CD4-positive, alpha-beta T cell treated with Interleukin-17A for 4 hours (primary cell): Measurements from ENCODE around the gene VCAN.
"Not testable (repeated sequence)": the region's sequence is repeated elsewhere in the genome, so short reads cannot be mapped to it uniquely, and the experiment has no call there.

Source experiments
- DNase-seq: peaks from one replicate; pipeline ENCODE4 v3.0.0-alpha.2; 2020; ENCODE audit warnings: mixed read lengths

The VCAN gene

DNA sequence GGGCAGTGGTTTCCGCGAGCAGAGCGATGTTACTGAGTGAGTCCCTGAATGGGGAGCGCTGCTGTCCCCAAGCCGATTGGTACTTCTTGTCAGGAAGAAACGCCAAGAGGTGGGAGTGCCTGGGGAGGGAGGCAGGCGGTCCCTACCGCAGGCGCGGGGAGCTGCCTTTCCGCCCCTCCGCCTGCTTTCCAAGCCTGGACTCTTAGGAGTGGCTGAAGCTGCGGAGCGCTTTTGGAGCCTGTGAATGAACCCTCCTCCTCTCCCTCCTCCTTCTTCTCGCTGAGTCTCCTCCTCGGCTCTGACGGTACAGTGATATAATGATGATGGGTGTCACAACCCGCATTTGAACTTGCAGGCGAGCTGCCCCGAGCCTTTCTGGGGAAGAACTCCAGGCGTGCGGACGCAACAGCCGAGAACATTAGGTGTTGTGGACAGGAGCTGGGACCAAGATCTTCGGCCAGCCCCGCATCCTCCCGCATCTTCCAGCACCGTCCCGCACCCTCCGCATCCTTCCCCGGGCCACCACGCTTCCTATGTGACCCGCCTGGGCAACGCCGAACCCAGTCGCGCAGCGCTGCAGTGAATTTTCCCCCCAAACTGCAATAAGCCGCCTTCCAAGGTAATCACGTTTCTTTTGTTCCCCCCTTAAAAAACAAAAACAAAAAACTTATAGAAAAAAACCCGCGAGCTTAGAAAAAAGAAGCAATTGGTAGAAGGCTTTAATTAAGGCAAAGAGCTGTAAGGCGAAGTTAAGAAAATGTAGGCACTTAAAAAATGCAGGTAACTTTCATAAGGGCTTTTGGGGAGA is at the start of gene VCAN:
TSS of gene VCAN (plus strand) at position 340 of the 808 bp plus-strand sequence. CDS start 11,775 bp downstream, outside the sequence.
- no peak for DNase-seq

DNA sequence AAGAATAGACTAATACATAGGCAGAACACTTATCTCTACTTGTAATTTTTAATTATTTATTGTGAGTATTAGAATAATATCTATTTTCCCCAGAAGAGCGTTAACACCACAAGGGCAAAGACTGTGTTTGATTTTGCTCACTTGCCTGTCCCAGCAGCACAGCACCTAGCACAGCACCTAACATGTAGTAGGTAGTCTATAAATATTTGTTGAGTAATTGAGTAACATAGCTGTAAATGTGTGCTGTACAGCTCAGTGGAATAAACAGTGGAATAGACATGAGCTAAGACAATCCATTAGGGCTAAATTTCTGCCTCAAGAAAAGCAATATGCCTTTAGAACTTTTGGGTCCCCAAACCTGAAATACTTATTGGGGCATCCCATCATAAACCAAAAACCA is 49.3 kb upstream of the VCAN start:
- no peak for DNase-seq

DNA sequence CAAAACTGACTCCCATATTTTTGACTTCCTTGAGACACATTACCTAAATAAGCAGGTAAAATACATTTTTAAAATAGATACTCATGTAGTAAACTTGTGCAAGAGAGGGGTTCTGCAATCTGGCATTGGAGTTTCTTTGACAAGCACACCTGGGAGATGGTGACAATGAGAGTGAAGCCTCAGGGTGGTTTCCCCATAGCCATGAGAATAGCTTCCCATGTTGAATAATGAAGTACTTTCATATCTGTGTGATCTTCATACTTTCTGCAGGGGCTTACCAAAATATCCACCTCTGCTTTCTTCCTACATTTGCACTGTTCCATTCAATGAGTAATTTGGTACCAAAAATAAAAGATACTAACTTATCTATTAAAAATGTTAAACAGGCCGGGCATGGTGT is 44.7 kb upstream of the VCAN start:
- no peak for DNase-seq

DNA sequence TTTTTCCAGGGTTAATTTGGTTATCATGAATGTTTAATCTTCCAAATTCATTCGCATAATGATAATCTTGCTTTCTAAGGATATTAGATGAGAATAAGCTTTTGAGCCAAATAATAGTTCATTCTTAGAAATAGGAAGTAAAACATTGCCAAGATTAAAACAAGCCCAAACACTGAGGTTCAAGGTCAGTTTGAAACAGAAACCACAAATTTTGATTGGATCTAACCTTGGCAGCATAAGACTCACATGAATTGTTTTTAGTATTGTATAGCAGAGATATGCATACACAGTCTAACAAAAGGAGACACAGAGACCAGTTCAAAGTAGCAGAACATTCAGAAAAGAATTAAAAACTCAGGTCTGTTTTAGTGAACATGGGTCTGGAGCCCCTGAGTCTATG is 43.4 kb upstream of the VCAN start:
- DNase-seq: no peak

DNA sequence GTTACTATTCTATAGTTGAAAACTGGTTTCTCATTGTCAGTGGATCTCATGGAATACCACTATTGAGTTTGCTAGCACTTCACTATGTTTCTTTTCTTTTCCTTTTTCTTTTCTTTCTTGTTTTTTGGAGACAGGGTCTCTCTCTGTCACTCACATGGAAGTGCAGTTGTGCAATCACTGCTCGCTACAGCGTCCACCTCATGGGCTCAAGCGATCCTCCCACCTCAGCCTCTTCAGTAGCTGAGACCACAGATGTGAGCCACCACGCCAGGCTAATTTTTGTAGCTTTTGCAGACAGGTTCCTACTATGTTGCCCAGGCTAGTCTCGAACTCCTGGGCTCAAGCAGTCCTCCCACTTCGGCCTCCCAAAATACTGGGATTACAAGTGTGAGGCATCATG is 42.7 kb upstream of the VCAN start:
- DNase-seq: no peak

DNA sequence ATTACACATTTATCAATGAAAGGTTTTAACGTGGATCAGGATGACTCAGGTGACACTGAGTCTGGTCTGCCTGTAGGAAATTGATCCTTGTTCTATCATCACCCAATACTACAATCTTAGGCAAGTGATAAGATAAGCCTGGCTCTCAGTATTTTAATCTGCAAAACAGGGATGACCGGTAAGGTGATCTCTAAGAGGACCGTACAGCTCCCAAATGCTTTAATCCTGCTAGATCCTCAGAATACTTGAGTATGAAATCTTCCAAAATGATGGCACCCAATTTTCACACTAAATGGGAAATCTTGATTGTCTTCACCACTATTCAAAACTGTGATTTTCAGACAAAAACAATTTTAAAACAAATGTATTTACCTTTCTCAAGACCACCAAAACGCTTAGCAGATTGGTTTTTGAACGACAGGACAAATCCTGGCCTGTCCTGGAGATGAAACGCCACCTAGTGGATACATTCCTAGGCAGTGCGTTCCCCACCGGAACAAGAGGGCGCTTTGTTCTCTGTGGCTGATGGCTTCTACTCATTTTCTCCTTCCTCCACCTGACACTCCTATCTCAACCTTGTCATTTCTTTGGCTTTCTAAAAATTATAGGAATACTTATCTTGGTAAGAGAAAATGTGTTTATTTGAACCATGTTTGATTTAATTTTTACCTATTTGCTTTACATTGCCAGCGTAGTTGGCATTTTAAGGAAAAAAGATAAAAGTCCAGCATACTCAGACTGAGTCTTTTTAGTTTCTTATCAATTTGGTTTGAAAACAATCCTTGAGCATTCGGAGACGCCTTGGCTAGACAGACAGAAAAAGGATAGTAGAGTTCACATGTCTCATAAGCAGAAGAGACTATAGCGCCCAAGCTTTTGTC is 41.2 kb upstream of the VCAN start:
- peak; percentile 49 for DNase-seq

DNA sequence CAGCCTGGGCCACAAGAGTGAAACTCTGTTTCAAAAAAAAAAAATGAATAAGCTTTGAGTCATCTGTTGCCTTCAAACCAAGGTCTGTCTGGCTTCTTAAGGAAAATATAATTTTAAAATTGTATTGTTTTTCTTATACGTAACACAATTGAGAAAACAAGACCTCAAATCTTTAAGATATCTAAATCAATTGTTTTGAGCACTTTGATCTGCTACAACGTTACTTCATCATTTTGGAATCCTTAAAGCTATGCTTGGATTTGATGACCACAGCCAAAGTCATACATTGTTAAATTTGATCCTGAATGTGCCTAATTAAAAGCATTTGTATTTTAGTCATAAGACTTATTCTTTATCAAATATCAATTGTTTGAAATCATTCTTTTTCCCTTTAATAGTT is 37.7 kb upstream of the VCAN start:
- DNase-seq: no peak

DNA sequence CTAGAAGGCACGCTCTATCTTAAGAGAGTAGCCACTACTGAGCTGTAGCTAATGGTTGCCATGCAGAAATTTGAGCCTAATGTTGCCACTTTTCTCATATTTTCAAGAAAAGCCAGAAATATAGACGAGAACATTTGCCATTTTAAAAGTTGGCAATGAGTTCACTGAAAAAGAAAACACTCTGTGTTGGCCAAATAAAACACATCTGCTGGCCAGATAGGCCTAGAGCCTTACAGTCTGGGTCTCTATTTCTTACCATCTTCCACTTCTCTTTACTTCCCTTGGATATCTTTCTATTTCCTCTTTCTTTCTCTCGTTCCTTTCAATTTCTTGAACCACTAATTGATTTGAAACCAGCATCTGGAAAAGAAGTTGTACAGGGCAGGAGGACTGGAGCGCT is 36.6 kb upstream of the VCAN start:
- DNase-seq: no peak

DNA sequence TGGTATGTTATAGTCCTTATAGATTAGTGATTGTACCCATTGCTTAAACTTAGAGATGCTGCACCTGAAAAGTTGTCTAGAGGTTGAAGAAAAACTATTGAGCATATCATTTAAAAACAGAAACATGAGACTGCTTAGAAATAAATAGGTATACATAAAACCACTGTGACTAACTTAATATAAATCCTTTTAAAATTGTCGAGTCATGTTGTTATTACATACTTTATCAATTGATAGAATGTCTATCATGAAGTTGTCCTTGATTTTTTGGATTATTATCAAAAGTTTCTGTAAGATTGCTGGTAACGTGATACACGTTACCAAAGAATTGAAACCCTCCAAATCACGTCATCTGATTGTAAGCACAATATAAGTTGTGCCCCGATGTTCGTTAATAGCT is 35.3 kb upstream of the VCAN start:
- DNase-seq: no peak

DNA sequence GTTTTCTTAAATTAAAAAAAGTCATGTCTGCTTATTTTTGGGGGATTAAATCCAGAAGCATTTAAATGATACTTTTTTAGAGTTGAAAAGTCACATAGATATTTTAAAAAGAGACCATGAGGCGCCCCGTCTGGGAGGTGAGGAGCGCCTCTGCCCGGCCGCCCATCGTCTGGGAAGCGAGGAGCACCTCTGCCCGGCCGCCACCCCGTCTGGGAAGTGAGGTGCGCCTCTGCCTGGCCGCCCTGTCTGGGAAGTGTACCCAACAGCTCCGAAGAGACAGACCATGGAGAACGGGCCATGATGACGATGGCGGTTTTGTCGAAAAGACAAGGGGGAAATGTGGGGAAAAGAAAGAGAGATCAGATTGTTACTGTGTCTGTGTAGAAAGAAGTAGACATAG is 33.8 kb upstream of the VCAN start:
- DNase-seq: not testable (repeated sequence)

DNA sequence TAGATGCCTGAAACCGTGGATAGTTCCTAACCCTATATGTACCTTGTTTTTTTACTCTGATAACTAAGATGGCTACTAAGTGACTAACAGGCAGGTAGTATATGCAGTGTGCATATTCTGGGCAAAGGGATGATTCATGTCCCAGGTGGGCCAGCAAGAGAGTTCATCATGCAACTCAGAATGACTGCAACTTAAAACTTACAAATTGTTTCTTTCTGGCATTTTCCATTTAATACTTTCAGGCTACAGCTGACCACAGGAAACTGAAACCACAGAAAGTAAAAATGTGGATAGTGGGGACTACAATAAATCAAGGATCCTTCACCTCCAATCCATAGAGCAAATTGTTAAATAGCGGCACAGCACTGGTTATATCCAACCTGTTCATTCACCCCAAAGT is 30.7 kb upstream of the VCAN start:
- no peak for DNase-seq

DNA sequence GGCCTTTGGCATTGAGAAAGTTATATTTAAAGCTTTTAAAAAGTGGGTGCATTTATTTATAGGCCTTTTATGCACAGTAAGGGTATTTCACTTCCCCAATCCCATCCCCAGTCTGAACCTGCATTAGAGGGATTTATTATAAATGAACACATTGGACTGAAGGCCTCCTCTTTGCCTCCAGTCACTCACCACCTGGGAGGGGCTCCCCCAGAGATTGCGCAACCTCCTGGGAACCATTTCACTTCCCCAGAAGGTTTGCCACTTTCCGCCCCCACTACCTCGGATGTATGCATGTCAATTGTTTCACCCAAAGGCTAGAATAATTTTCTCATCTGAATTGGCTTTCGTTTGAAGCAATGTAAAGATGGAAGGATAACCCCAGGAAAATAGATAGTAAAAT is 29.8 kb upstream of the VCAN start:
- DNase-seq: no peak

DNA sequence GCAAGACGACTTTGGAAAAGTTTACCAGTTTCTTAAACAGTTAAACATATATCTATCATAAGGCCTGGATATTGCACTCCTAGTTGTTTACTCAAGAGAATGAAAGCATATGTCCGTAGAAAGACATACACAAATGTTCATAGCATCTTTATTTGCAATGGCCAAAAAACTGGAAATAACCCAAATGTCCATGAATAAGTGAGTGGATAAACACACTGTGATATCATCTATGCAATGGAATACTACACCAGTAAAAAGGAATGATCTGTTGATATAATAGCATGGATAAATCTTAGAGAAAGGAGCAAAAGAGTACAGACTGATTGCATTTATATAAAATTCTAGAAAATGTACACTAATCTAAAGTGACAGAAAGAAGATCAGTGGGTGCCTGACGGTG is 28.0 kb upstream of the VCAN start:
- no peak for DNase-seq

DNA sequence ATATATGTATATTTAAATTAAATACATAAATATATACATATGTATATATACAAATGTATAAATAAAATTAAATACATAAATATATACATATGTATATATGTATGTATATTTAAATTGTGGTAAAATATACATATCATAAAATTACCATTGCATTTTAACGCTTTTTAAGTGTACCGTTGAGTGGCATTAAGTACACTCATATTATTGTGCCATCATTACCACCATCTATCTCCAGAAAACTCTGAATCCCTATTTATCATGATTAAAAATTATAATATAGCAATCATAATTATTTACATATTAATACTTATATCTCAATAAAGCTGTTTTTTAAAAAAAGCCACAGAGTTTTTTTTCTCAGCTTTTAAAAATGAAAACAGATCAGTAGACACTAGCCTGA is 27.1 kb upstream of the VCAN start:
- DNase-seq: no peak

DNA sequence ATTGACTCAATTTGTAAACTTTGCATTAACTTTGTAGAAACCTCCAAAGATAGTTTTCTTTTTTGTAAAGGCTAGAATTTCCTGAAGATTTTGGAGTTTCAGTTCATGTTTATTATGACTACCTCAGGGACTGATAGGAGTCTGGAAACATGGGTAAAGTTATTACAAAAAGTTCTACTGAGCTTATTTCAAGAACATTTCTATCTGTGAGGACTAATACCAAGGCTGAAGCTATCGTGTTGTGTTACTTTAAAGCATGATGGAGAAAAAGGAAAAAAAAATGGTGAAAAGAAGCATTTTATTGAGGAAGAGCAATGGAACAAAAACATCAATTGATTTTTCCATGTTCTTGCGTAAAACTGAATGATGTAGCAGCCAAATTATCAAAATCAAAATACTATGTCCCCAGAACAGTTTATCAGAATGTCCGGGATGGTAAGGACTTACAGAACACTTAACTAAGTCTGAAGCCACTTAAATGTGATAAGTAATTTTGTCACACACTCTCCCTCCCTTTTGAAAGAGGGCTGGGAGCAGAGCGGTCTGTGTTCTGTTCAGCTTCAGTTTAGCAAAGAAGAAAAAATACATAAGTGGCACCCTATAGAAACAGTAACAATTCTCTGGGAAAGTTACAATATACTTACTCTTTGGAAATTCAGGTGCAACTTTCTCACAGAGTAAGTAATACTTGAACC is 25.1 kb upstream of the VCAN start:
- no peak for DNase-seq

DNA sequence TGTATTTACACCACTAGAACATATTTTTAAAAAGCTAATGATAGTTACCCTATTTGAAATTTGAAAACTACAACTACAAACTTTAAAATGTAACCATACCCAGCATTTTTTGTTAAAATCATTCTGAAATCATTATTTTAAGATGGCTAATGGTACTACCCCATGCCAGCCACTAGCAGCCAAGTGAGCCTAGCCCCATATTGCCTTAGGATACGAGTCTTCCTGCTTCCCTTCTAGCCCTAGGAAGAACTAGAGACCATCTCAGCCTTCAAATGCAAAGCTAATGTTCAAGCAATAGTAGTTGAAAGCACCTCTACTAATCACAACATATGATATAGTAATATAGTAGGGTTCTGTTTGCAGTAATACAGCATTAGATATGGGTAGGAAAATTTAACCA is 24.0 kb upstream of the VCAN start:
- DNase-seq: no peak

DNA sequence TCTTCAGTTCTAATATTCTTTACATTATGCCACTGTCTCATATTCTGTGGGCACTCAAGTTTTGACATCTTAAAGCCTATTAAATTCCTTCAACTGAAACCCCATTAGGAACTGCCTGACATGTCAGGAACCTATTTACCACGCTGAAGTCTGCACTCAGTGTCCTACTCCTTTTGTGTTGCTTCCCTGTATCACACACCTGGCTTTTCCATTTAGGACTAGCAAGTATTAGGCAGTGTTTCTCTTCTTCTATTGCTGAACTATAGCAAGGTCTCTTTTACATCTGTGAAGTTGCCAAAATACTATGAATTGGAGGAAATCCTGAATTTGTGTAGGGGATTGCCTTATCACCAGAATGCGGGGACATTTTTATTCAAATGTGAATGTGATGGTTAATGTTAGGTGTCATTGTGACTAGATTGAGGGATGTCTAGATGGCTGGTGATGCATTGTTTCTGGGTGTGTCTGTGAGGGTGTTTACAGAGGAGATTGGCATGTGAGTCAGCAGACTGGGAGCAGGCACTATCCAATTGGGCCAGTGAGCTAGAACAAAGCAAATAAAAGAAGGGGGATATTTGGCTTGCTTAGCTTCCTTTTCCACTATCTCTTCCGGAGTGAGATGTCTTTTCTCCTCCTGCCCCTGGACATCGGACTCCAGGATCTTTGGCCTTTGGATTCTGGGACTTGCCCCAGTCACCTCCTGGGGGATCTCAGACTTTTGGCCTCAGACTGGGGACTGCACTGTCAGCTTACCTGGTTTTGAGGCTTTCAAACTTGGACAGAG is 21.2 kb upstream of the VCAN start:
- DNase-seq: no peak

DNA sequence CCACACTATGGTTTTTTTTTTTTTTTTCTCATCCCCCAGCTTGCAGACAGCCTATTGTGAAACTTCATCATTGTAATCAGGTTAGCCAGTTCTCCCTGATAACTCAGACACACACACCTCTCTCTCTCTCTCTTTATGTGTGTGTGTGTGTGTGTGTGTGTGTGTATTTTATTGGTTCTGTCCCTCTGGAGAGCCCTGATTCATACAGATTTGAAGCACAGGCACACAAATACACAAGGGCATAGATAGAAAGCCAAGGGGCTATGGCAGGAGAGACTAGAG is 20.6 kb upstream of the VCAN start:
- no peak for DNase-seq

DNA sequence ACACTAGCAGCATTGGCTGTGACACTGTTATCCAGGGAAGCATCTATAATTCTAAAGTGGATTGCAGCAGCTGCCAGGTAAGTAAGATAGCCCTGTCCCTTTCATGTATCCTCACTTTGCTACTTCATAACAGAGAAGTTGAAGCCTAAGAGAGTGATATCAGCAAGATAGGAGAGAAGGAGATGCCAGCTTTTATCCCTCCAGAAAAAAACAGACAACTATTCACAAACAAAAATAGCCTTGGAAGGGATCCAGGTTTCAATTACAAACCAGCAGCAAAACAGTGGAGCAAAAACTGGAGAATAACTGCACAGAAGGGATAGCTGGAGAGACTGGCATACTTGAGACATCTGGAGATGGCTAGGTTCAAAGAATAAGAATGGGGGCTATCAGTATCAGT is 19.6 kb upstream of the VCAN start:
- no peak for DNase-seq

DNA sequence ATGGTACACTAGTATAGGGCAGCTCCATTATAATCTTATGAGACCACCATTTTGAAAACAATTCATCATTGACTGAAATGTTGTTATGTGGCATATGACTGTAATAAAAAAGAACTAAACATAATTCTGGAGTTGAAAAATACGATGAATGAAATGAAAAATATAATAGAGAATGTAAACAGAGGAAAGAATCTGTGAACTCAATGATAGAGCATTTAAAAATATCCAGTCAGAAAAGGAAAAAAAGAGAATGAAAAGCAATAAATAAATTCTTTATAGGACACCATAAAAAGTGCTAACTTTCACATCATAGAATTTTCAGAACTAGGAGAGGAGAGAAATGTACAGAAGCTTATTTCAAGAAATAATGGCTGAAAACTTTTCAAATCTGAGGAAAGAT is 17.6 kb upstream of the VCAN start:
- no peak for DNase-seq

DNA sequence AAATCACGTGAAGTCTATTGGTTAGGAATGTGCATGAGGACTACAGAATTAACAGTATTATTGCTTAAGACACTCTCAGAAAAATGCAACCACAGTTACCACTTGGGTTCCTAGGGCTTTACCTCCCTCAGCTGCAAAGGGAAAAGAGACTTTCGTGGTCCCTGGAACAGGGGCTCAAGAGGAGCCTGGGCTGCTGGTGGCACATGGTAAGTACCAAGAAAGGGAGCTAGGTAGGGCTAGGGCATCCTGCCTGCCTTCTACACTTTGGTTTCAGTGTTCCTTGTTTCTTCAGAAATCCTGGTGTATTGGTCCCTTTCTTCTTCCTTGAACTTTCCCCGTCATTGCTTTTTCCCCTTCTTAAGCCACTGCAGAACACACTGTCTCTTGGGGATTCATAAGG is 7.3 kb upstream of the VCAN start:
- no peak for DNase-seq

DNA sequence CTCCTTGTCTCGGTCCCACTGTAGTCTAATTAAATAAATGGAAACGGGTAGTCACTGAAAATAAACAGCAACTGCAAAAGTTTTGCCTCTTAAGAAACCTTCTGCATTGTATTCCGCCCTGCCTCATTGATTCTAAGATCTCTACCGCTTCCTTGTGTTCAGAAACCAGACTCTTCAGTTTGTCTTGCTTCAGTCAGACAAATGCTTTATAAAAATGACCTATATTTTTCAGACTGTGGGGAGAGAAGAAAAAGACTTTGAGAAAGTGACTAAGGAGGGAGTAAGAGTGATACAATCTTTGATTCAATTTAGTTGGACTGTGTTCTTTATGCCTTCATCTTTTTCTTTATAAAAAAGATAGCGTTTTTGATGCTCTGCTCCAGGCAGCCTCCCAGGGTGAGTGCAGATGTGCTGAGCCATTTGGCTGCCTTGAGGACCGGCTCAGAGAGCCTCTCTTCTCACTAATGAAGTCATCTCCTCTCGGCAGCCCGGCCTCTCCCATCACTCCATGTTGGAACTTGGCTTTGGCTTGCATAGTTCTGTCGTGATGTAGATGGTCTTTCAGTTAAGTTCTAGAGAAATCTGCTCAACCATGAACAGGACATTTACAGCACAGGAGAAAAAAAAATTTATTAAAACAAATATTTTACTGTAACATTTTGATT is 4.0 kb upstream of the VCAN start:
- no peak for DNase-seq

DNA sequence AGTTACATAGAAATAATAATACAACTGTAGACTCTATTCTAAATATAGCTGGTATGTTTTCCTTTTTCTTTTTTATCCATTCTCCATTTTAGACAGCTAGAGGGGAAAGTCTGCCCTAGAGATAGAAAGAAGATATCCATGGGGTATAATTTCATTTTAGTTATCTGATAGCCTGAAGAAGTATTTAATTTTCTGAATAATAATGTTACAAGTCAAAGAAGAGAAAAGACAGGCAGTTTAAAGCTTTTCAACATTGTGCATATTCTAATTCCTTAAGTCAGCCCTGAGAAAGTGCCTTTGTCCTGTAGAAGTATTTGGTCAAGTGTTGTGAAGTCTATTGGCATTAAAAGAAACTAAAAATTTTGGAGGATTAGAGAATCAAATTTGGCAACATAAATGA is 2.5 kb upstream of the VCAN start:
- no peak for DNase-seq
